Mesendoderm (in vitro differentiated cells): Measurements from ENCODE around the gene CABCOCO1.
A peak's percentile ranks its signal among the peaks of the same experiment; 100 is the strongest.

Experiments used
- DNase-seq: peaks from one replicate; pipeline ENCODE4 v3.0.0; 2013
- H2AK5ac ChIP-seq: 2 replicates; pipeline ENCODE4 v1.6.1; 2013; ENCODE audit warnings: low read length, inconsistent platforms
- H2BK120ac ChIP-seq: 2 replicates; pipeline ENCODE4 v1.6.1; 2013; ENCODE audit warnings: low read depth, mild to moderate bottlenecking, low read length, moderate library complexity, mixed read lengths
- H2BK15ac ChIP-seq: replicated peaks from 2 replicates; pipeline ENCODE4 v1.6.1; 2013; ENCODE audit warnings: low read depth, mild to moderate bottlenecking, moderate library complexity
- H2BK5ac ChIP-seq: 2 replicates; pipeline ENCODE4 v1.6.1; 2013; ENCODE audit warnings: low read length, inconsistent platforms
- H3K18ac ChIP-seq: 2 replicates; pipeline ENCODE4 v1.6.1; 2013; ENCODE audit warnings: mild to moderate bottlenecking, low read length, mixed read lengths
- H3K23ac ChIP-seq: one replicate; pipeline ENCODE4 v1.6.1; 2013; ENCODE audit warnings: low read length
- H3K27ac ChIP-seq: 2 replicates; pipeline ENCODE4 v1.5.1; 2013; ENCODE audit warnings: low read depth, mild to moderate bottlenecking, inconsistent platforms, low read length, moderate library complexity
- H3K27me3 ChIP-seq: 2 replicates; pipeline ENCODE4 v1.6.1; 2013; ENCODE audit warnings: low read length, control low read depth, mild to moderate bottlenecking, inconsistent platforms; ENCODE audit not compliant: insufficient read depth, poor library complexity
- H3K36me3 ChIP-seq: 2 replicates; pipeline ENCODE4 v1.6.1; 2013; ENCODE audit warnings: low read length, inconsistent platforms; ENCODE audit not compliant: control insufficient read depth, insufficient read depth
- H3K4ac ChIP-seq: one replicate; pipeline ENCODE4 v1.6.1; 2013; ENCODE audit warnings: low read depth, mild to moderate bottlenecking, low read length, moderate library complexity
- H3K4me1 ChIP-seq: 2 replicates; pipeline ENCODE4 v1.6.1; 2013; ENCODE audit warnings: low read depth, low read length, inconsistent platforms; ENCODE audit not compliant: control insufficient read depth
- H3K4me2 ChIP-seq: 2 replicates; pipeline ENCODE4 v1.6.1; 2013; ENCODE audit warnings: low read length
- H3K4me3 ChIP-seq: 2 replicates; pipeline ENCODE4 v1.5.1; 2013; ENCODE audit warnings: mild to moderate bottlenecking, low read length
- H3K56ac ChIP-seq: one replicate; pipeline ENCODE4 v1.6.1; 2013; ENCODE audit warnings: low read length
- H3K79me1 ChIP-seq: 2 replicates; pipeline ENCODE4 v1.6.1; 2013; ENCODE audit warnings: low read length, inconsistent platforms
- H3K79me2 ChIP-seq: 2 replicates; pipeline ENCODE4 v1.6.1; 2013; ENCODE audit warnings: mild to moderate bottlenecking, low read length; ENCODE audit not compliant: control insufficient read depth, insufficient read depth
- H3K9ac ChIP-seq: 2 replicates; pipeline ENCODE4 v1.6.1; 2013; ENCODE audit warnings: low read length, inconsistent platforms
- H4K5ac ChIP-seq: one replicate; pipeline ENCODE4 v1.6.1; 2013; ENCODE audit warnings: low read length
- H4K8ac ChIP-seq: one replicate; pipeline ENCODE4 v1.6.1; 2013; ENCODE audit warnings: low read depth, mild to moderate bottlenecking, control low read depth, low read length, moderate library complexity
- WGBS: extraction: QIAGEN DNeasy Blood & Tissue Kit; methylation state at CpG from one replicate; pipeline ENCODE4 v1.1.7; 2013; ENCODE audit warnings: low lambda C conversion rate, missing lambda C conversion rate; ENCODE audit not compliant: insufficient coverage; ENCODE audit errors: extremely low coverage; 5-methylcytosine and 5-hydroxymethylcytosine counted together

The CABCOCO1 gene

GRCh38 chr10:61746377-61746776 lies 83.6 kb downstream of the CABCOCO1 start:
- H3K27me3 ChIP-seq, result no peaks in the 10 kb centered on the region
- no peak overlapping the region for H3K4ac ChIP-seq
- H3K9ac ChIP-seq, result no peak overlapping the region
- H3K18ac ChIP-seq, result no peak overlapping the region
- H2AK5ac ChIP-seq, result no peak overlapping the region
- H4K8ac ChIP-seq, result no peak overlapping the region
- no peak overlapping the region for H3K4me2 ChIP-seq
- H2BK5ac ChIP-seq, result no peak overlapping the region
- DNase-seq, result no peak
- no peaks in the 10 kb centered on the region for H3K79me2 ChIP-seq
- H3K56ac ChIP-seq, result no peak overlapping the region
- H2BK120ac ChIP-seq, result no peak overlapping the region
- H3K27ac ChIP-seq, result no peak overlapping the region
- H3K4me1 ChIP-seq, result peaks cover 2% of the 10 kb centered on the region
- H2BK15ac ChIP-seq, result no peak overlapping the region
- no peak overlapping the region for H4K5ac ChIP-seq
- H3K4me3 ChIP-seq, result no peak overlapping the region
- no peaks in the 10 kb centered on the region for H3K79me1 ChIP-seq
- no peaks in the 10 kb centered on the region for H3K36me3 ChIP-seq
- no CpG with 5 or more reads among the region's 2 CpGs for WGBS
- no peak overlapping the region for H3K23ac ChIP-seq

GRCh38 chr10:61747307-61747706 lies 84.6 kb downstream of the CABCOCO1 start:
- Histone ChIP-seq H3K18ac (no peak overlapping the region), H3K56ac (no peak overlapping the region), H3K36me3 (no peaks in the 10 kb centered on the region), H3K23ac (no peak overlapping the region), H2BK5ac (no peak overlapping the region), H3K4ac (no peak overlapping the region), H3K9ac (no peak overlapping the region), H3K27ac (no peak overlapping the region), H4K5ac (no peak overlapping the region), H2BK120ac (no peak overlapping the region), H2BK15ac (no peak overlapping the region), H3K79me2 (no peaks in the 10 kb centered on the region), H3K4me2 (no peak overlapping the region), H3K27me3 (no peaks in the 10 kb centered on the region), H2AK5ac (no peak overlapping the region), H3K79me1 (no peaks in the 10 kb centered on the region), H4K8ac (no peak overlapping the region), H3K4me1 (peaks cover 2% of the 10 kb centered on the region), H3K4me3 (no peak overlapping the region)
- DNase-seq, result no peak
- WGBS, result no CpG with 5 or more reads among the region's 2 CpGs

- no CpG with 5 or more reads among the region's 3 CpGs for WGBS
- H3K4me3 ChIP-seq, result no peak overlapping the region
- no peaks in the 10 kb centered on the region for H3K79me1 ChIP-seq
These were observed 86.6 kb downstream of the CABCOCO1 start for GRCh38 chr10:61749291-61749690.

GRCh38 chr10:61750943-61751471 lies 88.3 kb downstream of the CABCOCO1 start:
- WGBS, result no CpG with 5 or more reads among the region's 6 CpGs
- no peak overlapping the region for H2BK15ac ChIP-seq
- no peak overlapping the region for H3K27ac ChIP-seq
- H3K79me1 ChIP-seq, result no peaks in the 10 kb centered on the region
- H4K5ac ChIP-seq, result no peak overlapping the region
- H3K4me2 ChIP-seq, result no peak overlapping the region
- H3K4ac ChIP-seq, result no peak overlapping the region
- H3K9ac ChIP-seq, result no peak overlapping the region
- H2AK5ac ChIP-seq, result no peak overlapping the region
- no peak overlapping the region for H2BK120ac ChIP-seq
- H3K36me3 ChIP-seq, result no peaks in the 10 kb centered on the region
- peak; percentile 79 for DNase-seq
- H3K56ac ChIP-seq, result no peak overlapping the region
- H3K18ac ChIP-seq, result no peak overlapping the region
- no peak overlapping the region for H4K8ac ChIP-seq
- no peaks in the 10 kb centered on the region for H3K79me2 ChIP-seq
- no peak overlapping the region for H2BK5ac ChIP-seq
- H3K4me3 ChIP-seq, result no peak overlapping the region
- H3K23ac ChIP-seq, result no peak overlapping the region
- no peaks in the 10 kb centered on the region for H3K27me3 ChIP-seq
- peaks cover 2% of the 10 kb centered on the region for H3K4me1 ChIP-seq

More at GRCh38 chr10:61749291-61749690, 86.6 kb downstream of the CABCOCO1 start:
- Histone ChIP-seq H3K23ac (no peak overlapping the region), H2AK5ac (no peak overlapping the region), H3K4me2 (no peak overlapping the region), H2BK15ac (no peak overlapping the region), H3K9ac (no peak overlapping the region), H2BK120ac (no peak overlapping the region), H4K8ac (no peak overlapping the region), H2BK5ac (no peak overlapping the region), H3K36me3 (no peaks in the 10 kb centered on the region), H3K27ac (no peak overlapping the region), H4K5ac (no peak overlapping the region), H3K4me1 (peaks cover 2% of the 10 kb centered on the region), H3K4ac (no peak overlapping the region), H3K79me2 (no peaks in the 10 kb centered on the region), H3K56ac (no peak overlapping the region), H3K27me3 (no peaks in the 10 kb centered on the region), H3K18ac (no peak overlapping the region)
- no peak for DNase-seq

GRCh38 chr10:61751599-61751998 lies 88.9 kb downstream of the CABCOCO1 start:
- DNase-seq, result no peak
- H3K36me3 ChIP-seq, result no peaks in the 10 kb centered on the region
- H3K23ac ChIP-seq, result no peak overlapping the region
- no peaks in the 10 kb centered on the region for H3K79me1 ChIP-seq
- no peak overlapping the region for H3K4me3 ChIP-seq
- no peak overlapping the region for H4K5ac ChIP-seq
- no peak overlapping the region for H2BK5ac ChIP-seq
- H3K18ac ChIP-seq, result no peak overlapping the region
- H3K27ac ChIP-seq, result no peak overlapping the region
- no peaks in the 10 kb centered on the region for H3K27me3 ChIP-seq
- H2AK5ac ChIP-seq, result no peak overlapping the region
- H3K9ac ChIP-seq, result no peak overlapping the region
- H3K79me2 ChIP-seq, result no peaks in the 10 kb centered on the region
- no peak overlapping the region for H3K56ac ChIP-seq
- WGBS, result no CpG with 5 or more reads among the region's 3 CpGs
- H4K8ac ChIP-seq, result no peak overlapping the region
- H2BK15ac ChIP-seq, result no peak overlapping the region
- H3K4ac ChIP-seq, result no peak overlapping the region
- peaks cover 2% of the 10 kb centered on the region for H3K4me1 ChIP-seq
- H2BK120ac ChIP-seq, result no peak overlapping the region
- H3K4me2 ChIP-seq, result no peak overlapping the region
